Suprapubic skin (tissue), 4 donors: ENCODE measurements around the gene ARHGAP44. TPM values are rescaled to one million over a fixed set of nuclear protein-coding genes. Genes with fewer than 3 reads are reported as not detected.
"Not testable (repeated sequence)": the region's sequence is repeated elsewhere in the genome, so short reads cannot be mapped to it uniquely, and the experiment has no call there.

ENCODE experiments used
- DNase-seq, 2 donors: peaks; one replicate each; pipeline ENCODE4 v3.0.0-alpha.2; 2019; ENCODE audit warnings: low spot score in 2 of 2
- H3K27ac ChIP-seq: fragments of 200-600 bp; sonication (generic); one replicate; pipeline ENCODE4 v1.5.1; 2019
- H3K27me3 ChIP-seq: fragments of 200-600 bp; sonication (generic); one replicate; pipeline ENCODE4 v1.5.1; 2019
- H3K36me3 ChIP-seq: fragments of 200-600 bp; sonication (generic); one replicate; pipeline ENCODE4 v1.5.1; 2019
- H3K4me1 ChIP-seq: fragments of 200-600 bp; sonication (generic); one replicate; pipeline ENCODE4 v1.5.1; 2019
- H3K4me3 ChIP-seq: fragments of 200-600 bp; sonication (generic); one replicate; pipeline ENCODE4 v1.5.1; 2019; ENCODE audit warnings: mild to moderate bottlenecking
- H3K9me3 ChIP-seq: fragments of 200-600 bp; sonication (generic); one replicate; pipeline ENCODE4 v1.5.1; 2019
- EP300 ChIP-seq: sonication (generic); formaldehyde crosslinking; IDR thresholded peaks from one replicate; pipeline ENCODE4 v1.6.1; 2017; ENCODE audit warnings: antibody characterized with exemption
- POLR2A ChIP-seq, 2 donors: fragments of 450-650 bp; IDR thresholded peaks; one replicate each; pipeline ENCODE4 v1.6.1; 2017; ENCODE audit warnings: antibody characterized with exemption in 2 of 2, mild to moderate bottlenecking in 2 of 2, moderate library complexity in 2 of 2
- POLR2AphosphoS5 ChIP-seq, 3 donors: sonication (generic); formaldehyde crosslinking; IDR thresholded peaks; one replicate each; pipeline ENCODE4 v1.6.1; 2017; ENCODE audit warnings: antibody characterized with exemption in 3 of 3
- WGBS: methylation state at CpG from one replicate; pipeline ENCODE4 v1.1.5; 2018; 5-methylcytosine and 5-hydroxymethylcytosine counted together
- total RNA-seq, 4 donors: library from RNA; depleted of rRNA; stranded (reverse); fragments of >200 nt; gene quantifications; one replicate each; pipeline ENCODE4 v1.1.0, GENCODE V29; 2016
- TF ChIP-seq, protein P1 (sequence below), 2 donors: fragments of 200-600 bp in 1 of 2; fragments of 450-650 bp in 1 of 2; sonication (generic) in 1 of 2; IDR thresholded peaks; one replicate each; pipeline ENCODE4 v1.5.1; 2016 to 2019; ENCODE audit warnings: antibody characterized with exemption in 2 of 2, mild to moderate bottlenecking in 1 of 2, moderate library complexity in 1 of 2

ARHGAP44 gene
- total RNA-seq, 4 donors from 2014 or later = 3.5 to 7.1 (median 5.3) TPM

DNA sequence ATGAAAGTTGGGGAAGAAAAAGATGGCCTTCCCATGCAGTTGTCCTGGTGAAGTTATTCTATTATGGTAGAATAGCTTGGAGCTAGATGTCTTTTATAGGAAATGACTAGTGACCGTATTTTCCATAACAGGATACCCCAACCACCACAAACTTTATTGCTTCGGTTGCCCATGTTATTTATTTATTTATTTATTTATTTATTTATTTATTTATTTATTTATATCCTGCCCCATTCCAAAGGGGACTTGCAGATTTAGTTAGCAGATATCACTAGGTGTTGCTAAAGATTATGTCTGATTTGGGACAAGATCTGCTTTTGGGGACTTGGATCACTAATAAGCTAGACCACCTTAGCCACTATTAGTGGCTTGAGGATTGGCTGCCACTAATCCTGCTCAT, 68.3 kb downstream of the ARHGAP44 start:
- no peak for DNase-seq
- no peak overlapping the region for H3K27ac ChIP-seq
- H3K4me3 ChIP-seq = no peak overlapping the region
- no peaks in the 10 kb centered on the region for H3K27me3 ChIP-seq
- TF ChIP-seq, protein P1, sequence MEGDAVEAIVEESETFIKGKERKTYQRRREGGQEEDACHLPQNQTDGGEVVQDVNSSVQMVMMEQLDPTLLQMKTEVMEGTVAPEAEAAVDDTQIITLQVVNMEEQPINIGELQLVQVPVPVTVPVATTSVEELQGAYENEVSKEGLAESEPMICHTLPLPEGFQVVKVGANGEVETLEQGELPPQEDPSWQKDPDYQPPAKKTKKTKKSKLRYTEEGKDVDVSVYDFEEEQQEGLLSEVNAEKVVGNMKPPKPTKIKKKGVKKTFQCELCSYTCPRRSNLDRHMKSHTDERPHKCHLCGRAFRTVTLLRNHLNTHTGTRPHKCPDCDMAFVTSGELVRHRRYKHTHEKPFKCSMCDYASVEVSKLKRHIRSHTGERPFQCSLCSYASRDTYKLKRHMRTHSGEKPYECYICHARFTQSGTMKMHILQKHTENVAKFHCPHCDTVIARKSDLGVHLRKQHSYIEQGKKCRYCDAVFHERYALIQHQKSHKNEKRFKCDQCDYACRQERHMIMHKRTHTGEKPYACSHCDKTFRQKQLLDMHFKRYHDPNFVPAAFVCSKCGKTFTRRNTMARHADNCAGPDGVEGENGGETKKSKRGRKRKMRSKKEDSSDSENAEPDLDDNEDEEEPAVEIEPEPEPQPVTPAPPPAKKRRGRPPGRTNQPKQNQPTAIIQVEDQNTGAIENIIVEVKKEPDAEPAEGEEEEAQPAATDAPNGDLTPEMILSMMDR (IDR thresholded peaks at IDR 0.05) = no peak
- no peak for TF ChIP-seq EP300
- no peak for TF ChIP-seq POLR2A (IDR thresholded peaks at IDR 0.05)
- no peak for TF ChIP-seq POLR2AphosphoS5 (IDR thresholded peaks at IDR 0.05)
- 88% methylated on average over 2 of the region's 2 CpGs for WGBS
- no peaks in the 10 kb centered on the region for H3K36me3 ChIP-seq
- no peaks in the 10 kb centered on the region for H3K4me1 ChIP-seq
- no peaks in the 10 kb centered on the region for H3K9me3 ChIP-seq

DNA sequence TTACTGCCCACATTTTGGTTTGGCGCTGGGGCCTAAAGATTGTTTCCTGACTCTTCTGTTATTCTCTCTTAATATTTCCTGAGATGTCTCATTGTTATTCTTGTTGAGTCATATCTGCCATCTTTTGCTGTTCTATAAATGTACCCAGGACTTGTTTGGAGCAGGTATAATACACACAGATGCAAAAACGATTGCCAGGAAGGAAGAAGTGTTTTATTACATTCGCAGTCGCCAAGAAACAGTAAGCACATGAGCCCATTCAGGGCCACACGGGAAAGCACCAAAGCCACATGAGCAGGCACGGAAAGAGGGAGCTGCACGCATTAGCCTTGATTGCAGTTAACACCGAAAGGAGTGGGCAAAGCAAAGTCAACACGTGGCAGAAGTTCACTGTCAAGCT, 70.2 kb downstream of the ARHGAP44 start:
- no peaks in the 10 kb centered on the region for H3K9me3 ChIP-seq
- H3K4me1 ChIP-seq = no peaks in the 10 kb centered on the region
- H3K4me3 ChIP-seq = no peak overlapping the region
- no peaks in the 10 kb centered on the region for H3K36me3 ChIP-seq
- no peaks in the 10 kb centered on the region for H3K27me3 ChIP-seq
- DNase-seq = no peak
- TF ChIP-seq POLR2AphosphoS5 (IDR thresholded peaks at IDR 0.05) (no peak), EP300 (no peak), POLR2A (IDR thresholded peaks at IDR 0.05) (no peak)
- TF ChIP-seq, protein P1 (IDR thresholded peaks at IDR 0.05) = no peak
- H3K27ac ChIP-seq = no peak overlapping the region
- 68% methylated on average over 9 of the region's 9 CpGs for WGBS

DNA sequence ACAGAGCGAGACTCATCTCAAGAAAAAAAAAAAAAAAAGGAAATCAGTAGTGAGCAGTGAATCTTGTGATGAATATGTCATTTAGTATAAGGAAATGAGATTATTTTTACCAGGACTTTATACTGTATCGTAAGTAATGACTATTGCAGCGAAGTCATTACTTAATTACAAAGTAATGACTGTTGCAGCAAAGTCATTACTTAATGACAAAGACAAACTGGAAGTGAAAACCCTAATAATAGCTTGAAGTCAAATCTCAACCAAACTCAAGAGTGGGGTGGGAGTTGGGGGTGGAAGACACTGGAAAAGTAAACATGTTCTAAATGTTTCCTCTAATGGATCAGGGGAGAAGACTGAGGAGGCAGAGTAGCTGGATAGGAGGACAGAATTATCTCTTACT, 76.5 kb downstream of the ARHGAP44 start:
- Histone ChIP-seq H3K36me3 (no peaks in the 10 kb centered on the region), H3K9me3 (no peaks in the 10 kb centered on the region), H3K27ac (no peak overlapping the region), H3K4me3 (no peak overlapping the region), H3K4me1 (no peaks in the 10 kb centered on the region), H3K27me3 (no peaks in the 10 kb centered on the region)
- TF ChIP-seq POLR2A (IDR thresholded peaks at IDR 0.05) = no peak
- TF ChIP-seq, protein P1 (IDR thresholded peaks at IDR 0.05) = no peak
- TF ChIP-seq EP300 = no peak
- TF ChIP-seq POLR2AphosphoS5 (IDR thresholded peaks at IDR 0.05) = no peak
- no peak for DNase-seq
- 92% methylated on average over 3 of the region's 3 CpGs for WGBS

DNA sequence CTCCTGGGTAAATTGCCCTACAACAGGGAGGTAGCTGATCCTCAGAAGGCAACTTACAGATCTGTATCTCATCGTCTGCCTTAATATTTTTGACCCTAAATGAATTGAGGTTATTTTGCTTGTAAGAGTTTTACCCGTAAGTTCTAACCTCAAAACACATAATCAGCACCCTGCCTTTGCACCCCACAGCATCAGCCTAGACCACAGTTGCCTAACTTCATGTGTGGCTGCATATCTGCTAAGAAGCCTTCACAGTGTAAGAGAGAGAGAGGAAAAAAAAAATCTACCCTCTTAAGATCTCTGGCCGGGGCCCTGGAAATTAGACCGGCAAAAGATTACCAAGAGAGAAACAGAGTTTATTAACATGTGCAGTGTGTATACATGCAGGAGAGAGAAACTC, 76.9 kb downstream of the ARHGAP44 start:
- no peak for DNase-seq
- H3K27me3 ChIP-seq = no peaks in the 10 kb centered on the region
- no peak overlapping the region for H3K27ac ChIP-seq
- 71% methylated on average over 4 of the region's 4 CpGs for WGBS
- no peaks in the 10 kb centered on the region for H3K4me1 ChIP-seq
- no peaks in the 10 kb centered on the region for H3K9me3 ChIP-seq
- H3K36me3 ChIP-seq = no peaks in the 10 kb centered on the region
- TF ChIP-seq POLR2AphosphoS5 (IDR thresholded peaks at IDR 0.05) (no peak), POLR2A (IDR thresholded peaks at IDR 0.05) (no peak), EP300 (no peak)
- TF ChIP-seq, protein P1 (IDR thresholded peaks at IDR 0.05) = no peak
- H3K4me3 ChIP-seq = no peak overlapping the region

DNA sequence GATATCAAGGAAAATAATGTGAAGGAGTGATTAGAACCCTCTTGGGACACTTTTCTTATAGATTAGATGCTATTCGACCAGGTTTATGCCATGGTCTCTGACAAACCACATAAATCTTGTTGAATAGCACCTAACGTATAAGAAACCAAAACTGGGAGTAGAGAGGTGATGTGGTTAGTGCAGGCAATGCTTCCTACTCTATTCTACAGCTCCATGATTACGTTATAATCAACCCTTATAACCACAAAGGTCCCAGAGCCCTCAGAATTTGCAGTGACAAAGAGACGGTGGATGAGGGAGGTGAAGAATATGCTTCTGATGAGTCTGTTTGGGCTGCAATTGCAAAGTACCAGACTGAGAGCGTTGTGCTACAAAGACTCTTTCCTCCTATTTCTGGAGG, 78.4 kb downstream of the ARHGAP44 start:
- Histone ChIP-seq H3K4me1 (no peaks in the 10 kb centered on the region), H3K36me3 (no peaks in the 10 kb centered on the region), H3K9me3 (peaks cover 8% of the 10 kb centered on the region), H3K4me3 (no peak overlapping the region), H3K27me3 (no peaks in the 10 kb centered on the region), H3K27ac (no peak overlapping the region)
- WGBS = 85% methylated on average over 5 of the region's 5 CpGs
- no peak for DNase-seq
- TF ChIP-seq POLR2A (IDR thresholded peaks at IDR 0.05) (no peak), EP300 (no peak), POLR2AphosphoS5 (IDR thresholded peaks at IDR 0.05) (no peak)
- TF ChIP-seq, protein P1 (IDR thresholded peaks at IDR 0.05) = no peak

DNA sequence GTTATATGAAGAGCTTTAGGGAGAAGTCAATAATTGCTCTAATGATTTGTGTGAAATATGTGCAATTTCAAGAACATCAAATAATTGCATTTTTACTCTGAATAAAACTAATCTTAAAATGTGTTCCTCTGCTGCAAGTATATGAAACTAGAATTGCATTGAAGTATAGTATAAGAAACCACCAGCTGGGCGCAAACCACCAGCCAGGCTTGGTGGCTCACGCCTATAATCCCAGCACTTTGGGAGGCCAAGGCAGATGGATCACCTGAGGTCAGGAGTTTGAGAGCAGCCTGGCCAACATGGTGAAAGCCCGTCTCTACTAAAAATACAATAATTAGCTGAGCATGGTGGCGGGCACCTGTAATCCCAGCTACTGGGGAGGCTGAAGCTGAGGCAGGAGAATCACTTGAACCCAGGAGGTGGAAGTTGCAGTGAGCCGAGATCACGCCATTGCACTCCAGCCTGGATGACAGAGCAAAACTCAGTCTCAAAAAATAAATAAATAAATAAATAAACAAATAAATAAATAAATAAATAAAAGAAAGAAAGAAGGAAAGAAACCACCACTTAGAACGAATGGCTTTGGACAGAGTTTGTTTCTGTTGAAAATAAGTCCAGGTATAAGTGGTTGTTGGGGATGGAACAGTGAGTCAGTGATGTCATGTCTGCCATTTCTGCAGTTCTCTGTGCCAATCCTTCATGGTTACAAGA, 84.3 kb downstream of the ARHGAP44 start:
- H3K36me3 ChIP-seq, H3K9me3 ChIP-seq: not testable (repeated sequence)

More for the DNA sequence above, 84.3 kb downstream of the ARHGAP44 start:
- H3K4me3 ChIP-seq, H3K4me1 ChIP-seq, H3K27me3 ChIP-seq, DNase-seq, H3K27ac ChIP-seq: not testable (repeated sequence)
- 93% methylated on average over 7 of the region's 7 CpGs for WGBS
